Neural progenitor cell (in vitro differentiated cells): ENCODE results near the gene PDCD6IP.

Experiments
- CTCF ChIP-seq: fragments of 200-600 bp; sonication (generic); IDR thresholded peaks from 2 replicates; pipeline ENCODE4 v1.5.1; 2017; ENCODE audit warnings: antibody characterized with exemption, mild to moderate bottlenecking
- EZH2 ChIP-seq: fragments of 200-600 bp; sonication (generic); IDR thresholded peaks from 2 replicates; pipeline ENCODE4 v1.6.1; 2017; ENCODE audit warnings: antibody characterized with exemption, mild to moderate bottlenecking, moderate library complexity

DNA sequence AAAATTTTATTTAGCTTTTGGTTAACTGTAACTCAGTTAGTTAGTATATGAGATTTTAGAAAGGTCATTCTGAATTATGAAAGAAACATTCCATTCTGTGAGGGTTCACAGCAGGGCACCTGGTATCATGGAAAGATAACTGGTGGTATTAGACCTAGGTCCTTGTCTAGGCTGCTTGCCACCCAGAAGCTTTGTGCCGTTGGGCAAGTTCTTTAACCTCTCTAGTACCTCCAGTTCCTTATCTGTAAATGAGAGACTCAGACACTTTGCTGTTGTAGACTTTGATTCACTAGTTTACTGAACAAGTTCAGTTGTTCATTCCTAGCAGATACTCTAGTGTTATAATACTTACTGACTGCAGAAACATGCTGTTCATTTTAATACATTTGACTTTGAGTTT, 25.4 kb downstream of the PDCD6IP start:
- TF ChIP-seq CTCF, result no peak
- TF ChIP-seq EZH2, result no peak
